ENCODE data around the gene CELF1. TPM values are rescaled to one million over a fixed set of nuclear protein-coding genes. Genes with fewer than 3 reads are reported as not detected.

The CELF1 gene
- total RNA-seq, 3 donors from 2014 or later, result 83.7 to 132 (median 94.1) TPM

GRCh38 chr11:47441421-47441820 lies 111.5 kb downstream of the CELF1 start:
- H3K36me3 ChIP-seq (ENCODE audit: low read depth), result no peaks in the 10 kb centered on the region
- H3K4me3 ChIP-seq, result no peak overlapping the region
- H3K4me1 ChIP-seq (ENCODE audit: low read depth), result peaks cover 5% of the 10 kb centered on the region
- intact Hi-C loops (cut with DNase I, micrococcal nuclease), result no loop called here
- DNase-seq (no peak), ATAC-seq (no peak)
- H3K9me3 ChIP-seq, result no peaks in the 10 kb centered on the region
- TF ChIP-seq CTCF (IDR thresholded peaks at IDR 0.05), result no peak

GRCh38 chr11:47440054-47440476 lies 112.9 kb downstream of the CELF1 start:
- ATAC-seq (no peak), DNase-seq (no peak)
- Histone ChIP-seq H3K4me1 (ENCODE audit: low read depth) (peaks cover 5% of the 10 kb centered on the region), H3K36me3 (ENCODE audit: low read depth) (no peaks in the 10 kb centered on the region), H3K9me3 (no peaks in the 10 kb centered on the region), H3K4me3 (no peak overlapping the region)
- intact Hi-C loops (cut with DNase I, micrococcal nuclease), result no loop called here
- no peak for TF ChIP-seq CTCF (IDR thresholded peaks at IDR 0.05)

- no peak for TF ChIP-seq CTCF (IDR thresholded peaks at IDR 0.05)
- ATAC-seq, result no peak
These were observed 114.2 kb downstream of the CELF1 start for GRCh38 chr11:47438721-47439120.

GRCh38 chr11:47437746-47438418 lies 115.0 kb downstream of the CELF1 start:
- Histone ChIP-seq H3K36me3 (ENCODE audit: low read depth) (no peaks in the 10 kb centered on the region), H3K4me1 (ENCODE audit: low read depth) (peaks cover 5% of the 10 kb centered on the region), H3K4me3 (no peak overlapping the region), H3K9me3 (no peaks in the 10 kb centered on the region)
- peak; percentile 68 for ATAC-seq
- TF ChIP-seq CTCF (IDR thresholded peaks at IDR 0.05), result no peak
- intact Hi-C loops (cut with DNase I, micrococcal nuclease), result no loop called here
- peak in 2 of 3 donors; percentile 45 to 48 for DNase-seq

More at GRCh38 chr11:47438721-47439120, 114.2 kb downstream of the CELF1 start:
- no peaks in the 10 kb centered on the region for H3K36me3 ChIP-seq (ENCODE audit: low read depth)
- no peak overlapping the region for H3K4me3 ChIP-seq
- H3K9me3 ChIP-seq, result no peaks in the 10 kb centered on the region
- intact Hi-C loops (cut with DNase I, micrococcal nuclease), result no loop called here
- DNase-seq, result no peak
- peaks cover 5% of the 10 kb centered on the region for H3K4me1 ChIP-seq (ENCODE audit: low read depth)

- no peak for DNase-seq
- TF ChIP-seq CTCF (IDR thresholded peaks at IDR 0.05), result no peak
- H3K4me1 ChIP-seq (ENCODE audit: low read depth), result peaks cover 5% of the 10 kb centered on the region
- H3K9me3 ChIP-seq, result no peaks in the 10 kb centered on the region
- H3K36me3 ChIP-seq (ENCODE audit: low read depth), result no peaks in the 10 kb centered on the region
- intact Hi-C loops (cut with DNase I, micrococcal nuclease), result no loop called here
- no peak for ATAC-seq
- no peak overlapping the region for H3K4me3 ChIP-seq
These were observed 115.7 kb downstream of the CELF1 start for GRCh38 chr11:47437218-47437745.
